ENCODE results near the gene RPP38.

- TF ChIP-seq, protein P1, sequence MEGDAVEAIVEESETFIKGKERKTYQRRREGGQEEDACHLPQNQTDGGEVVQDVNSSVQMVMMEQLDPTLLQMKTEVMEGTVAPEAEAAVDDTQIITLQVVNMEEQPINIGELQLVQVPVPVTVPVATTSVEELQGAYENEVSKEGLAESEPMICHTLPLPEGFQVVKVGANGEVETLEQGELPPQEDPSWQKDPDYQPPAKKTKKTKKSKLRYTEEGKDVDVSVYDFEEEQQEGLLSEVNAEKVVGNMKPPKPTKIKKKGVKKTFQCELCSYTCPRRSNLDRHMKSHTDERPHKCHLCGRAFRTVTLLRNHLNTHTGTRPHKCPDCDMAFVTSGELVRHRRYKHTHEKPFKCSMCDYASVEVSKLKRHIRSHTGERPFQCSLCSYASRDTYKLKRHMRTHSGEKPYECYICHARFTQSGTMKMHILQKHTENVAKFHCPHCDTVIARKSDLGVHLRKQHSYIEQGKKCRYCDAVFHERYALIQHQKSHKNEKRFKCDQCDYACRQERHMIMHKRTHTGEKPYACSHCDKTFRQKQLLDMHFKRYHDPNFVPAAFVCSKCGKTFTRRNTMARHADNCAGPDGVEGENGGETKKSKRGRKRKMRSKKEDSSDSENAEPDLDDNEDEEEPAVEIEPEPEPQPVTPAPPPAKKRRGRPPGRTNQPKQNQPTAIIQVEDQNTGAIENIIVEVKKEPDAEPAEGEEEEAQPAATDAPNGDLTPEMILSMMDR (conservative IDR thresholded peaks at IDR 0.05; ENCODE audit: low read depth, low read length): no peak
- TF ChIP-seq NFE2L2 (IDR thresholded peaks at IDR 0.05; ENCODE audit: low read depth, low read length): no peak
- TF ChIP-seq MAFK (IDR thresholded peaks at IDR 0.05; ENCODE audit: low read depth, low read length): no peak
- no peak for TF ChIP-seq RAD21 (IDR thresholded peaks at IDR 0.05; ENCODE audit: low read length)
- no peak for TF ChIP-seq ELK1 (IDR thresholded peaks at IDR 0.05; ENCODE audit: borderline replicate concordance, low read depth, low read length)
- no peak for TF ChIP-seq FOS (IDR thresholded peaks at IDR 0.05; ENCODE audit: low read depth, low read length)
- no peak for TF ChIP-seq SMC3 (IDR thresholded peaks at IDR 0.05; ENCODE audit: low read depth, low read length)
- TF ChIP-seq POLR2A (IDR thresholded peaks at IDR 0.05; ENCODE audit: low read depth, low read length): no peak
- TF ChIP-seq USF2 (IDR thresholded peaks at IDR 0.05; ENCODE audit: low read depth, low read length): no peak
- no peak for TF ChIP-seq RCOR1 (IDR thresholded peaks at IDR 0.05; ENCODE audit: insufficient replicate concordance, low read length)
- no peak for TF ChIP-seq BHLHE40 (IDR thresholded peaks at IDR 0.05; ENCODE audit: low read depth, low read length)
These were observed 47.6 kb upstream of the RPP38 start for GRCh38 chr10:15049533-15049932.
